Neural cell (in vitro differentiated cells): ENCODE data around the gene DIRAS2. TPM values are rescaled to one million over a fixed set of nuclear protein-coding genes. Genes with fewer than 3 reads are reported as not detected.

Experiments used
- H2AFZ ChIP-seq: fragments of 200-600, 300-800 bp; sonication (generic), shearing (Covaris generic); 2 replicates; pipeline ENCODE4 v1.6.0; 2014; ENCODE audit warnings: low read depth, mild to moderate bottlenecking, antibody characterized with exemption, low read length, moderate library complexity
- H3F3A ChIP-seq: fragments of 200-600 bp; shearing (Covaris generic); 2 replicates; pipeline ENCODE4 v1.6.1; 2016; ENCODE audit warnings: mild to moderate bottlenecking, moderate library complexity, mixed read lengths, antibody characterized with exemption, low read length; ENCODE audit not compliant: insufficient read depth, poor library complexity, severe bottlenecking
- H3K27ac ChIP-seq: fragments of 200-600, 300-800 bp; sonication (generic), shearing (Covaris generic); 2 replicates; pipeline ENCODE4 v1.5.1; 2014; ENCODE audit warnings: mild to moderate bottlenecking, low read length, moderate library complexity
- H3K27me3 ChIP-seq: fragments of 300-800, 200-600 bp; sonication (generic), shearing (Covaris generic); 2 replicates; pipeline ENCODE4 v1.6.0; 2014; ENCODE audit warnings: mild to moderate bottlenecking, low read depth, low read length, moderate library complexity; ENCODE audit not compliant: insufficient read depth
- H3K36me3 ChIP-seq: fragments of 300-800, 200-600 bp; sonication (generic), shearing (Covaris generic); 2 replicates; pipeline ENCODE4 v1.5.1; 2014; ENCODE audit warnings: mild to moderate bottlenecking, antibody characterized with exemption, low read length, moderate library complexity; ENCODE audit not compliant: insufficient read depth
- H3K4me2 ChIP-seq: fragments of 300-800, 200-600 bp; sonication (generic), shearing (Covaris generic); 2 replicates; pipeline ENCODE4 v1.6.0; 2014; ENCODE audit warnings: mild to moderate bottlenecking, low read length
- H3K4me3 ChIP-seq: fragments of 300-800, 200-600 bp; sonication (generic), shearing (Covaris generic); 2 replicates; pipeline ENCODE4 v1.5.1; 2014; ENCODE audit warnings: mild to moderate bottlenecking, low read length, moderate library complexity
- H3K79me2 ChIP-seq: fragments of 200-600 bp; shearing (Covaris generic); replicated peaks from 2 replicates; pipeline ENCODE4 v1.6.0; 2014; ENCODE audit warnings: mild to moderate bottlenecking, low read length, moderate library complexity; ENCODE audit not compliant: insufficient read depth
- H3K9ac ChIP-seq: fragments of 300-800, 200-600 bp; sonication (generic), shearing (Covaris generic); 2 replicates; pipeline ENCODE4 v1.6.1; 2016; ENCODE audit warnings: mild to moderate bottlenecking, low read length, mixed read lengths
- H3K9me2 ChIP-seq: fragments of 200-600 bp; shearing (Covaris generic); 2 replicates; pipeline ENCODE4 v1.6.1; 2016; ENCODE audit warnings: mild to moderate bottlenecking, low read length, mixed read lengths; ENCODE audit not compliant: insufficient read depth
- H3K9me3 ChIP-seq: fragments of 200-600, 300-800 bp; sonication (generic), shearing (Covaris generic); 2 replicates; pipeline ENCODE4 v1.6.1; 2016; ENCODE audit warnings: mild to moderate bottlenecking, mixed run types, low read length, moderate library complexity, mixed read lengths
- H4K20me1 ChIP-seq: fragments of 200-600 bp; shearing (Covaris generic); 2 replicates; pipeline ENCODE4 v1.6.1; 2016; ENCODE audit warnings: mild to moderate bottlenecking, mixed run types; ENCODE audit not compliant: insufficient read depth
- CTCF ChIP-seq: fragments of 450-650 bp; IDR thresholded peaks from 2 replicates; pipeline ENCODE4 v1.5.1; 2014; ENCODE audit warnings: antibody characterized with exemption, mild to moderate bottlenecking, moderate library complexity; ENCODE audit not compliant: poor library complexity, severe bottlenecking
- EP300 ChIP-seq: fragments of 450-650 bp; conservative IDR thresholded peaks from 2 replicates; pipeline ENCODE4 v1.6.1; 2014; ENCODE audit warnings: antibody characterized with exemption, mild to moderate bottlenecking, moderate library complexity; ENCODE audit not compliant: poor library complexity, severe bottlenecking
- EZH2 ChIP-seq: fragments of 200-600, 300-800 bp; shearing (Covaris generic), sonication (generic); IDR thresholded peaks from 2 replicates; pipeline ENCODE4 v1.6.1; 2014; ENCODE audit warnings: antibody characterized with exemption, low read length, borderline replicate concordance, mild to moderate bottlenecking; ENCODE audit not compliant: insufficient read depth, poor library complexity, severe bottlenecking
- MXI1 ChIP-seq: fragments of 450-650 bp; conservative IDR thresholded peaks from 2 replicates; pipeline ENCODE4 v1.6.1; 2014; ENCODE audit warnings: antibody characterized with exemption, mild to moderate bottlenecking; ENCODE audit not compliant: poor library complexity, severe bottlenecking
- POLR2AphosphoS5 ChIP-seq: IDR thresholded peaks from 2 replicates; pipeline ENCODE4 v1.6.1; 2012
- RAD21 ChIP-seq: fragments of 450-650 bp; conservative IDR thresholded peaks from 2 replicates; pipeline ENCODE4 v1.6.1; 2014; ENCODE audit warnings: antibody characterized with exemption, mild to moderate bottlenecking, moderate library complexity
- REST ChIP-seq: IDR thresholded peaks from 2 replicates; pipeline ENCODE4 v1.6.1; 2012; ENCODE audit warnings: borderline replicate concordance
- SMC3 ChIP-seq: fragments of 450-650 bp; conservative IDR thresholded peaks from 2 replicates; pipeline ENCODE4 v1.6.1; 2014; ENCODE audit warnings: antibody characterized with exemption, mild to moderate bottlenecking, moderate library complexity; ENCODE audit not compliant: poor library complexity
- TAF1 ChIP-seq: IDR thresholded peaks from 2 replicates; pipeline ENCODE4 v1.6.1; 2012; ENCODE audit warnings: low read depth
- polyA plus RNA-seq: library from polyadenylated mRNA; depleted of rRNA; stranded (reverse); fragments of >200 nt; gene quantifications from 2 replicates; pipeline ENCODE4 v1.2.3, GENCODE V29; 2014

The DIRAS2 gene
- polyA plus RNA-seq, 1 donor from 2014 or later: 26.7 TPM

DNA sequence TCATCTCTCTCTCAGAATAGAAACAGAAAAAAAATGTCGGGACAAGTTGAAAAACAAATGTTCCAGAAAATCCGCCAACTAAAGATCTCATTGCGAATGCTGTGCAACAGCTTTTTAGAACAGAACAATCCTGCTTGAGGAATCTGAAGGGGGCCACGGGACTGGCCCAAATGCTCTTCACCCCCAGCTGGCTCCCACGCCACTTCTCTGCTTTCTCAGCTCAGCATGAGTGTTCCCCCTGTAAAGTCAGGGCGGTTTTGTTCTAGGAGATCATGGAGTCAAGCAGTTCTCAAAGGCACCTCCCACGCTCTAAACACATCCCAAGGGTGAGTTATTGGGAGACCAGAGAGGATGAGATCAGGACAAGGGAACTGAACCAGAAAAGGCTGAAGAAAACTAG is 31.5 kb downstream of the DIRAS2 start:
- Histone ChIP-seq H3K4me3 (no peak overlapping the region), H3K9ac (no peak overlapping the region), H4K20me1 (no peaks in the 10 kb centered on the region), H3K27ac (no peak overlapping the region), H3K27me3 (no peaks in the 10 kb centered on the region), H3F3A (no peaks in the 10 kb centered on the region), H3K79me2 (no peaks in the 10 kb centered on the region), H3K4me2 (no peak overlapping the region), H3K9me3 (no peaks in the 10 kb centered on the region), H2AFZ (no peak overlapping the region), H3K36me3 (peaks cover 16% of the 10 kb centered on the region), H3K9me2 (no peaks in the 10 kb centered on the region)
- TF ChIP-seq RAD21 (no peak), MXI1 (no peak), EP300 (no peak), REST (no peak), EZH2 (no peak), SMC3 (no peak), CTCF (no peak), POLR2AphosphoS5 (no peak)

DNA sequence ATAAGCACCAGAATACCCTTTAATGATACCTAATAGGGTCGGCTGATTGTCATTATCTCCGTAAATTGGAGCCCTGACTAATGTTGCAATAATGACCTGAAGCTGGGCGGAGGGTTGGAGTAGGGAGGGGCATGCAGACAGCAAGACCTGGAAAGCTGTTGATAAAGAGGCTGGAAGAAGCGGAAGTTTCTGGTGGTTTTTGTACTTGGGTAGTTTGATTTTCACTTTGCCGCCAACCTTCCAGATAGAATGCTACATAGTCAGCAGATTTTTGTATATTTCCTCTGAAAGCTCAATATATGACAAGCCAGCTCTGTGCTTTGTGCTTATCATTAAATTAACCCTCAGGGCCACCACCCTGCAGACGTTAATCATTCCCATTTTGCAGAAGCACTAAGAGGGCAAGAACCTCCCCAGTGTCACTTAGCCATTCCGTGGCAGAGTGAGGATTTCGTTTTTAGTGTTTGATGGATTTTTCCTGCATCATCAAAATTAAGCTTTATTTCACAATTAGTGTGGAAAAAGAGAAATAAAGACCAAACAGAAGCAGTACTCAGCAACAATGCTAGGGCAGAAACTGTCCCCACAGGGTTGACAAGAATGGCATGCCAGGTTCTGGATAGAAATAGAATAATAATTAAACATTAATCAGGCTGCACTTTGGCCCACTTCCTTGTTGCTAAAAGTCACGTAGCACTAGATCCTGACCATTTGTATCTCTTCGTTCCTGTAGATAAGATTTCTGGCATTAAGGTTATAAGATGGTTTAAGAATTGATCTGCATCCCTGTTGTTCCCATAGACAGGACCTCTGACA is 34.7 kb downstream of the DIRAS2 start:
- TF ChIP-seq CTCF (no peak), EZH2 (no peak), POLR2AphosphoS5 (no peak), REST (no peak), SMC3 (no peak), EP300 (no peak), RAD21 (no peak), MXI1 (no peak), TAF1 (no peak)
- Histone ChIP-seq H3K79me2 (no peaks in the 10 kb centered on the region), H3F3A (no peaks in the 10 kb centered on the region), H3K27ac (no peak overlapping the region), H3K4me3 (no peak overlapping the region), H3K9ac (no peak overlapping the region), H3K4me2 (no peak overlapping the region), H3K9me3 (no peaks in the 10 kb centered on the region), H3K27me3 (no peaks in the 10 kb centered on the region), H2AFZ (no peak overlapping the region), H3K36me3 (peaks cover 10% of the 10 kb centered on the region), H4K20me1 (no peaks in the 10 kb centered on the region), H3K9me2 (no peaks in the 10 kb centered on the region)
